ENCODE measurements around the gene MPPED1.
A peak's percentile ranks its signal among the peaks of the same experiment; 100 is the strongest.

Gene MPPED1

DNA sequence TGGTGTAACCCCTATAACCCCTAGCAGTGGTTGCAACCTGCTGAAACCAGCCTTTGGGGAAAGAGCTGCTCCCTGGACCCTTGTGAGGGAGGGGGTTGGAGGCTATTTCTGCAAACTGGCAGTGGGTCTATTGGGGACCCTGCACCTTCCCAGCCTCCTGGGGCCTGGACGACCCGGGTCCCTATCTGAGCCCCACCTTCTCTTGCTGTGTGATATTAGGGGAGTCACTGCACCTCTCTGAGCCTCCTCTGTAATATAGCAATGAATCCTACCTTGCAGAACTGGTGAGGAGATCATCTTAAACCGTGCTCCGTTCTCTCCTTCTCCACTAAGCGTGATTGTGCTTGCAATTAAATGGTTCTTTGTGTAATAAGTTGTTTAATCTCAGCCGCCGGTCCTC lies 24.0 kb upstream of the MPPED1 start:
- Mint-ChIP-seq H3K27ac (no peak overlapping the region), H3K9me3 (no peaks in the 10 kb centered on the region), H3K36me3 (ENCODE audit: low read depth) (no peaks in the 10 kb centered on the region), H3K27me3 (peaks cover 35% of the 10 kb centered on the region), H3K4me3 (no peak overlapping the region), H3K4me1 (ENCODE audit: low read depth) (peaks cover 5% of the 10 kb centered on the region)
- DNase-seq, result no peak

DNA sequence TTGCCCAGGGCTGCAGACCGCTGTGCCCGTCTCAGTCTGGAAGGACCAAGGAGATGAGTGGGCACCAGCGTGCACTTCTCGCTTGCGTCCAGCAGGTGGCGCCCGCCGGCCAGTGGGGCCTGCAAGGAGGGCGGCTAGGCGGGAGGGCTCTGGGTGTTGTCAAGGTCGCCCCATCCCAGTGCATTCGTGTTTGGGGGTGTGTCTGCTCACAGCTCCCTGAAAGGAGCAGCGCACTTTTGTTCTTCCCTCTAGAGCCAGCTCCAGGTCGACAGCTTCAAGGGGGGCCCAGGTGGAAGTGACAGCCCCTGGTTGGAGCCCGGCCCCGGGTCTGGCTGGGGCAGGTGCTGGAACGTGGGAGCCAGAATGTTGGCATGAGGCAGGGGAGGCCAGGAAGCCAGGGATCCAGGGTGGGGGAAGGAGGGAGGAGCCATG lies 23.4 kb upstream of the MPPED1 start:
- H3K9me3 Mint-ChIP-seq, result no peaks in the 10 kb centered on the region
- no peak overlapping the region for H3K4me3 Mint-ChIP-seq
- no peak overlapping the region for H3K27ac Mint-ChIP-seq
- peak; percentile 85 for DNase-seq
- peaks cover 35% of the 10 kb centered on the region for H3K27me3 Mint-ChIP-seq
- H3K36me3 Mint-ChIP-seq (ENCODE audit: low read depth), result no peaks in the 10 kb centered on the region
- H3K4me1 Mint-ChIP-seq (ENCODE audit: low read depth), result peaks cover 5% of the 10 kb centered on the region

- no peaks in the 10 kb centered on the region for H3K9me3 Mint-ChIP-seq
- H3K27ac Mint-ChIP-seq, result no peak overlapping the region
- no peak overlapping the region for H3K4me3 Mint-ChIP-seq
- H3K27me3 Mint-ChIP-seq, result peaks cover 35% of the 10 kb centered on the region
- H3K36me3 Mint-ChIP-seq (ENCODE audit: low read depth), result no peaks in the 10 kb centered on the region
- no peak for DNase-seq
- peaks cover 5% of the 10 kb centered on the region for H3K4me1 Mint-ChIP-seq (ENCODE audit: low read depth)
These were observed 22.5 kb upstream of the MPPED1 start for GRCh38 chr22:43389227-43389836.

DNA sequence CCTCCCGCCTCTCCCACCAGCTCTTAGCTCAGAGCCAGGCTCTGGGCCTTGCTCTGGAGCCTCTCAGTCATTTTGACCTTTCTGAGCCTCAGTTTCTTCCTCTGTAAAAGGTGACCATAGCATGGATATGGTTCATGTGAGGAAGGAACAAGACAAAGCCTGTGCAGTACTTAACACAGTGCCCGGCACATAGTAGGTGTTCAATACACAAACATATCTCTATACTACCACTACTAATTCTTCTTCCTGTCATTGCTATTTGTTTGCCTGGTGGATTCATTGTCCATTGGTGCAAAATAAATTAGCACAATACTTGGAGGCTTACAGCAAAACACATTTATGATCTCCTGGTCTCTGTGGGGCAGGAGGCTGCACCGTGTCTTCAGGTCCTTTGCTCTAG lies 21.6 kb upstream of the MPPED1 start:
- Mint-ChIP-seq H3K9me3 (no peaks in the 10 kb centered on the region), H3K4me3 (no peak overlapping the region), H3K4me1 (ENCODE audit: low read depth) (peaks cover 5% of the 10 kb centered on the region), H3K27me3 (peaks cover 30% of the 10 kb centered on the region), H3K27ac (no peak overlapping the region), H3K36me3 (ENCODE audit: low read depth) (no peaks in the 10 kb centered on the region)
- no peak for DNase-seq

- H3K9me3 Mint-ChIP-seq, result no peaks in the 10 kb centered on the region
- H3K4me1 Mint-ChIP-seq (ENCODE audit: low read depth), result peaks cover 3% of the 10 kb centered on the region
- no peak overlapping the region for H3K27ac Mint-ChIP-seq
- no peak overlapping the region for H3K4me3 Mint-ChIP-seq
- no peaks in the 10 kb centered on the region for H3K36me3 Mint-ChIP-seq (ENCODE audit: low read depth)
- H3K27me3 Mint-ChIP-seq, result peaks cover 24% of the 10 kb centered on the region
- DNase-seq, result no peak
These were observed 20.9 kb upstream of the MPPED1 start for GRCh38 chr22:43390872-43391271.

GRCh38 chr22:43391306-43391705 lies 20.5 kb upstream of the MPPED1 start:
- H3K4me1 Mint-ChIP-seq (ENCODE audit: low read depth), result peaks cover 2% of the 10 kb centered on the region
- no peak for DNase-seq
- no peaks in the 10 kb centered on the region for H3K36me3 Mint-ChIP-seq (ENCODE audit: low read depth)
- no peak overlapping the region for H3K27ac Mint-ChIP-seq
- no peaks in the 10 kb centered on the region for H3K9me3 Mint-ChIP-seq
- H3K27me3 Mint-ChIP-seq, result peaks cover 22% of the 10 kb centered on the region
- no peak overlapping the region for H3K4me3 Mint-ChIP-seq

DNA sequence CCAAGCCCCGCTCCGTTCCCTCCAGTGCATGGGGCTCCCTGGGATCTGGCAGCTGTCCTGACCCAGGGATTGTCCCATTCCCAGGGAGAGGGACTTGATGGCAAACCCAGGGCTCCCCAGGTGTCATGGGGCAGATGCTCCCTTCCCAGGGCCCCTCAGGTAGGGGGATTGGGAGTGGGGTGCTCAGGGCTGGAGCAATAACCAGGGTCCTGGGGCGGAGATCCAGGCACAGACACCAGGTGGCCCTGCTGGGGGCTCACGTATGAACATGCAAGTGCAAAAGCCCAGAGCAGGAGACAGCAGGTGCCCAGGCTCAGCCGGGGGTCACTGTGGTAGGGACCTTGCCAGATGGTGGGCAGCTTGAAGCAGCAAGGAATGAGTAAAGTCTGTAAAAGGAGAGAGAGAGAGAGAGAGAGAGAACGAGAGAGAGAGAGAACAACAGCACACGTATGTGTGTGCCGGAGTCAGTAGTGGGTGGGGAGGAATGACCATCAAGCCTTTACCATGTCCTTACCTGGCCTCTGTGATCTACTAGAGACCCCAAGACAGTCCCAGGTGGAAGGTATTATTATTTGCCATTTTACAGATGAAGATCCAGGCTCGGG lies 19.3 kb upstream of the MPPED1 start:
- H3K36me3 Mint-ChIP-seq (ENCODE audit: low read depth), result no peaks in the 10 kb centered on the region
- H3K4me3 Mint-ChIP-seq, result no peak overlapping the region
- no peaks in the 10 kb centered on the region for H3K9me3 Mint-ChIP-seq
- H3K27ac Mint-ChIP-seq, result no peak overlapping the region
- no peak for DNase-seq
- peaks cover 2% of the 10 kb centered on the region for H3K4me1 Mint-ChIP-seq (ENCODE audit: low read depth)
- peaks cover 13% of the 10 kb centered on the region for H3K27me3 Mint-ChIP-seq

DNA sequence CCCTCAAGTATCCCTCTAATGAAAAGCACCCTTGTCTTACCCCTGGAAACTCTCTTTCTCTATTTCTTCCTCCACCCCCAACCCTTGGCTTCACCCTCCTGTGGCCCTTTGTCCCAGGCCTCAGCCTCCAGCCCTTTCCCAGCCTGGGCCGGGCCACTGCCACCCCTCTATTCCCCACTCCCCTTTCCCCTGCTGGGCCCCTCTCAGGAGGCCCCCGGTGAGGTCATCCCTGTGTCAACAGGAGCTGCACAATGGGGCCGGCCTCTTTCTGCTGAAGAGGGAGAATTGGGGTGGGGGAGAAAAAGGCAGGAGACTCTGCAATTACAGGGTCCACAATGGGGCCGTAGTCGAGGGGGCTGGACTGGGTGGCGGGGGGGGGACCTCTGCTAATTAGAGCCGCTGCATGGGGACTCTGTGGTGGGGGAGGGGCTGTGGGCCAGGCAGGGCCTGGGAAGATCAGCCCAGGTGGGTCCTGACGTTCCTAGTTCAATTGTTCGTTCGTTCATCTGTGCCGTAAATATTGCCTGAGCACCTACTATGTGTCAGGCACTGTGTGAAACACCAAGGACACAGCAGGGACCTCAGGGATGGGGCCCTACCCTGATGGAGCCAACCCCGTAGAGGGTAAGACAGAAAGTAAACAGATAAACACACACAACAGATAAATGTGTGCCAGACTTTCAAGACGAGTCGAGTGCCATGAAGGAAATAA lies 18.5 kb upstream of the MPPED1 start:
- Mint-ChIP-seq H3K27me3 (peaks cover 5% of the 10 kb centered on the region), H3K9me3 (no peaks in the 10 kb centered on the region), H3K36me3 (ENCODE audit: low read depth) (no peaks in the 10 kb centered on the region), H3K4me3 (no peak overlapping the region), H3K4me1 (ENCODE audit: low read depth) (no peaks in the 10 kb centered on the region), H3K27ac (no peak overlapping the region)
- no peak for DNase-seq

GRCh38 chr22:43393844-43394474 lies 17.9 kb upstream of the MPPED1 start:
- no peaks in the 10 kb centered on the region for H3K36me3 Mint-ChIP-seq (ENCODE audit: low read depth)
- DNase-seq, result no peak
- no peaks in the 10 kb centered on the region for H3K4me1 Mint-ChIP-seq (ENCODE audit: low read depth)
- H3K9me3 Mint-ChIP-seq, result no peaks in the 10 kb centered on the region
- H3K27me3 Mint-ChIP-seq, result peaks cover 3% of the 10 kb centered on the region
- no peak overlapping the region for H3K4me3 Mint-ChIP-seq
- no peak overlapping the region for H3K27ac Mint-ChIP-seq

DNA sequence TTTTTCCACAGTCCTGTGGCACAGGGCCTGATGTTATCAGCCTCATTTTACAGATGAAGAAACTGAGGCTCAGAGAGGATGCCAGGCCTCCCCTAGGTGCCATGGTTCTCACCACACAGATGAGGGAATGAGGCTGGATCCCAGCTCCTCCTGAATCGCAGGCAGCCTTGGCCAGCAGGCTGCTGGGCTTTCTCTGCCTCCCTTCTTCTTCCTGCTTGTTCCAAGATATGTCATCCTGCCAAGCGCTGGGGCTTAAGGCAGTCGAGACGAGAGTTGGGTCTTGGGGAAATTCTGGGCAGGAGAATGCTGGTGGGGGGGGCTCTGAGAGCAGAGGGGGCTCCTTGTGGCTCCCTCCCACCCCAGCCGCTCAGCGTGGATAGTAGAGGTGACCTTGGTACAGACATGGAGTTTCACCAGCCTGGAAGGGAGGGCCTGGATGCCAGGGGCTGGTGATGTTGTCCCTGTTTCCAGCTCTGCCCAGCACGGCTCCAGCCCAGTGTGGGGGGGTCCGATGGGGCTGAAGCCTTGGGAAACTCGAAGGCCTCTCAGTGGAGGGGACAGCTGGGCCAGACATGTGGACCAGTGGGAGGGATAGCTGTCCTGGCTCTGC lies 16.6 kb upstream of the MPPED1 start:
- no peak overlapping the region for H3K27ac Mint-ChIP-seq
- H3K4me1 Mint-ChIP-seq (ENCODE audit: low read depth), result no peaks in the 10 kb centered on the region
- H3K4me3 Mint-ChIP-seq, result no peak overlapping the region
- peaks cover 6% of the 10 kb centered on the region for H3K27me3 Mint-ChIP-seq
- H3K36me3 Mint-ChIP-seq (ENCODE audit: low read depth), result no peaks in the 10 kb centered on the region
- no peak for DNase-seq
- no peaks in the 10 kb centered on the region for H3K9me3 Mint-ChIP-seq

GRCh38 chr22:43396321-43396933 lies 15.4 kb upstream of the MPPED1 start:
- Mint-ChIP-seq H3K4me1 (ENCODE audit: low read depth) (no peaks in the 10 kb centered on the region), H3K27me3 (peaks cover 12% of the 10 kb centered on the region), H3K36me3 (ENCODE audit: low read depth) (no peaks in the 10 kb centered on the region), H3K9me3 (no peaks in the 10 kb centered on the region), H3K27ac (no peak overlapping the region), H3K4me3 (no peak overlapping the region)
- DNase-seq, result no peak

DNA sequence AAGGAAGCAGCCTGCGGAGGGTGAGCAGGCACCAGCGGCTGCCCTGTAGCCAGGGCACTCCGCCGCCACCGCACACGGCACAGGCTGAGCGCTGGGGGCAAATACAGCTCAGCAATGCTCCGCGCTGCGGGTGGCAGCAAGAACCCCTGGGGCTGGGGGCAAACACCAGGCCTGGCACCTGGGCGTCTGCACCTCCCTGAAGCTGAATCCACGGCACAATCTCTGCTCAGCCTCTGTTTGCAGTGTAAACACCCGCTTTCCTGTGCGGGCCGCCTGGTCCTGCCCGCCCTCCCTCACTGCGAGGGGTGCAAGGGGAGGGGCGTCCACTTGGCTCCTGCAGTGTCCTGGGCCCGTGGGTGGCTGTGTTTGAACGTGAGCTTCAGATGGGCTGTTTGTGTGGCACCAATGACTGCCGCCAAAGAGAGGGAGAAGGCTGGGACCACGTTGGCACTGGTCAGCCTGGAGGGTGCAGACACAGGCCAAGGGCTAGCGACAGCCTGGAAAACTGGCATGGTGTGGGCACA lies 14.8 kb upstream of the MPPED1 start:
- Mint-ChIP-seq H3K4me1 (ENCODE audit: low read depth) (no peaks in the 10 kb centered on the region), H3K27me3 (peaks cover 13% of the 10 kb centered on the region), H3K9me3 (no peaks in the 10 kb centered on the region), H3K27ac (no peak overlapping the region), H3K36me3 (ENCODE audit: low read depth) (no peaks in the 10 kb centered on the region), H3K4me3 (no peak overlapping the region)
- no peak for DNase-seq

GRCh38 chr22:43397766-43398165 lies 14.0 kb upstream of the MPPED1 start:
- Mint-ChIP-seq H3K4me1 (ENCODE audit: low read depth) (no peaks in the 10 kb centered on the region), H3K27me3 (peaks cover 13% of the 10 kb centered on the region), H3K4me3 (no peak overlapping the region), H3K9me3 (no peaks in the 10 kb centered on the region), H3K27ac (no peak overlapping the region), H3K36me3 (ENCODE audit: low read depth) (no peaks in the 10 kb centered on the region)
- no peak for DNase-seq

GRCh38 chr22:43398246-43398645 lies 13.6 kb upstream of the MPPED1 start:
- DNase-seq, result no peak
- no peak overlapping the region for H3K27ac Mint-ChIP-seq
- H3K9me3 Mint-ChIP-seq, result no peaks in the 10 kb centered on the region
- H3K36me3 Mint-ChIP-seq (ENCODE audit: low read depth), result no peaks in the 10 kb centered on the region
- no peak overlapping the region for H3K4me3 Mint-ChIP-seq
- no peaks in the 10 kb centered on the region for H3K4me1 Mint-ChIP-seq (ENCODE audit: low read depth)
- H3K27me3 Mint-ChIP-seq, result peaks cover 13% of the 10 kb centered on the region

Measured in activated T-cell treated with anti-CD3 and anti-CD28 coated beads, Interleukin-2, amount 50 U/mL, for 24 hours (primary cell).